ENCODE data around the gene STAC2. TPM values are rescaled to one million over a fixed set of nuclear protein-coding genes. Genes with fewer than 3 reads are reported as not detected.
"Not testable (repeated sequence)": the region's sequence is repeated elsewhere in the genome, so short reads cannot be mapped to it uniquely, and the experiment has no call there.

The STAC2 gene, protein sequence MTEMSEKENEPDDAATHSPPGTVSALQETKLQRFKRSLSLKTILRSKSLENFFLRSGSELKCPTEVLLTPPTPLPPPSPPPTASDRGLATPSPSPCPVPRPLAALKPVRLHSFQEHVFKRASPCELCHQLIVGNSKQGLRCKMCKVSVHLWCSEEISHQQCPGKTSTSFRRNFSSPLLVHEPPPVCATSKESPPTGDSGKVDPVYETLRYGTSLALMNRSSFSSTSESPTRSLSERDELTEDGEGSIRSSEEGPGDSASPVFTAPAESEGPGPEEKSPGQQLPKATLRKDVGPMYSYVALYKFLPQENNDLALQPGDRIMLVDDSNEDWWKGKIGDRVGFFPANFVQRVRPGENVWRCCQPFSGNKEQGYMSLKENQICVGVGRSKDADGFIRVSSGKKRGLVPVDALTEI
- polyA plus RNA-seq (ENCODE audit: insufficient read length in 4 of 4), result 1 to 10 TPM; 3.7 to 4.1 (median 3.8) TPM

DNA sequence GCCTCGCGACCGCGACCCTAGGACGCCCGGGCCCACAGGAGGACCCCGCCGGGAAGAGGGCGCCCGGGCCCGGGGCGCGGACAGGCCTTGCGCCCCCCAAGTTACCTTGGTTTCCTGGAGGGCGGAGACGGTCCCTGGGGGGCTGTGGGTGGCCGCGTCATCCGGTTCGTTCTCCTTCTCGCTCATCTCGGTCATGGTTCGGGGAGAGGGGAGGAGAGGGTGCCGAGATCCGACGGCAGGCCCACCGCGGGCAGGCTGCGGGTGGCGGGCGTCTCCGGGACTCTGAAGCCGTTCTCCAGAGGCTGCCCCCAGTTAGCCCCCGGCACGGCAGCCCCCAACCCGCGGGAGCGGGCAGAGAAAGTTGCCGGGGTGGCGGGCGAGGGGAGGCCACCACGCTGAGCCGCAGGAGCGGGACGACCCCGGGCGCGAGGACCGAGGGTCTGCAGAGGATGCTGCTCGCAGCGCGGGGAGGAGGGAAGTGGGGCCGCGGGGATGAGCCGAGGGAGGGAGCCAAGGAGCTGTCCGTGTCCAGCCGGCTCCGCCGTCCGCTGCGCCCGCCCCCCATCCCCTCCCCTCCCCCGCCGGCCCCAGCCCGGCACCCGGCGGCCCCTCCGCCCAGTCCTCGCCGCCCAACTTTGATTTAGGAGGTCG is at the start of gene STAC2:
Gene STAC2, minus strand, starts transcription at position 638 of the 651 bp plus-strand sequence. Its CDS starts 443 bp downstream, at position 195.
- no peak for DNase-seq (ENCODE audit: low read depth in 4 of 4, low spot score in 3 of 4)

DNA sequence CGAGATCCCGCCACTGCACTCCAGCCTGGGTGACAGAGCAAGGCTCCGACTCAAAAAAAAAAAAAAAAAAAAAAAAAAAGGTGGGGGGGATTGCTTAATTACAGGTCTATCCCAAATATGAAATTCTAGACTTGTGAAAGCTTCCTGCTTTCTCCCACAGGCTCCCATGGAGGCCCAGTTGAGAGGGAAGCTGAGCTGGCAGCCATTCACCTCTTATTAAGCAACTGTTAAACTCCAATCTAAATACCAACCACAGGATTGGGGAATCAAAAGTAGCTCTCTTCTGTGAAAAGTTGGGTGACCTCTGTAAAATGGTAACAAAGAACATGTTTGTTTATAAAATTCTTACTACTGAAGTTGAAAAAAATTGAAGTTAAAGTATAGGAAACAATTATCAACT is 45.8 kb upstream of the STAC2 start:
- DNase-seq (ENCODE audit: low read depth in 4 of 4, low spot score in 3 of 4), result no peak

DNA sequence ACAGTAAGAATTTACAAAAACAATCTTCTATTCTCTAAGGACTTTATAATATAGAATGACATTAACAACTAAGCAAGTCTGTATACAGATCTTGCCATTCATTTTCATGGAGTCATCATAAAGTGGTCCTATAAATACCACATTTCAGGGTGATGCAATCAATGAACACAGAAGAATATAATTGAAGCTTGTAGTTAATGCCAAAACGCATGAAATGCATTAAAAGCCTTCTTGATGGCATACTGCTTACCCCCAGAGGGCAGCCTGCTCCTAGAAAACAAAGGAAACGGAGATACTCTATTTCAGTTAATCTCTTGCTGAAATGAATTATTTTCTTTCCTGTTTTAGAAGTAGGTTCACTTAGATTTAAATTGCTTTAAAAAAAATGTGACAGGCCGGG is 45.2 kb upstream of the STAC2 start:
- DNase-seq (ENCODE audit: low read depth in 4 of 4, low spot score in 3 of 4), result no peak

DNA sequence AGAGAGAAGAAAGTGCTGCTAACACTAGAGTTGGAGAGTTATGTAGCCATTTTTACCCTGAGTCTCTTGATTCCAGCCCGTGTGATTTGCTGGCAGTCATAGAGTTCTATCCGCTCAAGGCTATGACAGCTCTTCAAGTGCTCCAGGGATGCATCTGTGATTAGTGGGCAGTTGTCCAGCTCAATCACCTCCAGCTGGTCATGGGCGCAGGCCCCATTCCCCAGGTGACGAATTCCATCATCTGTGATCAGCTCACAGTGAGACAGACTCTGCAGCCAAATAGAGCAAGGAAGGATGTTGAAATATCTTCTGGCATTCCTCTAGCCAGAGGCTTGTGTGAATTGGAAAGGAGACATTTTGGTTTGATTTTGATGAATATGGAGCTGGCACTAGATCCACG is 38.4 kb upstream of the STAC2 start:
- DNase-seq (ENCODE audit: low read depth in 4 of 4, low spot score in 3 of 4), result no peak

DNA sequence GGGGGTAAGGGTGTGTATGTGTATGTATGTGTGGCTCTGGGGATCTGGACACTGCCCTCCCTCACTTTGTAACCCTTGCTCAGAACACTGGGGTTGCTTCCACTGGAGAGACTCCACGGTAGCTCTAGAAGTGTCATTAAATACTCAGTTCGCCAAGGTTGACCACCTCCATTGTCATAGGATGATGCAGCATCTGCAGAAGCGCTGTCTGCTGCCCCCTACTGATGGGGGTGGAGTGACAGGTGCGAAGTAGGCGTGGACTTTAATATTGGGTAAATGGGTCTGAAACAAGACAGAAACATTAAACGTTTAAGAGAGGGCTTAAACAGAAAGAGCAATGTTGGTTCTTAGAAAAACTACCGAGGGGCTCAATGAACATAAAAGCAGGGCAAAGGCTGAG is 35.5 kb upstream of the STAC2 start:
- no peak for DNase-seq (ENCODE audit: low read depth in 4 of 4, low spot score in 3 of 4)

DNA sequence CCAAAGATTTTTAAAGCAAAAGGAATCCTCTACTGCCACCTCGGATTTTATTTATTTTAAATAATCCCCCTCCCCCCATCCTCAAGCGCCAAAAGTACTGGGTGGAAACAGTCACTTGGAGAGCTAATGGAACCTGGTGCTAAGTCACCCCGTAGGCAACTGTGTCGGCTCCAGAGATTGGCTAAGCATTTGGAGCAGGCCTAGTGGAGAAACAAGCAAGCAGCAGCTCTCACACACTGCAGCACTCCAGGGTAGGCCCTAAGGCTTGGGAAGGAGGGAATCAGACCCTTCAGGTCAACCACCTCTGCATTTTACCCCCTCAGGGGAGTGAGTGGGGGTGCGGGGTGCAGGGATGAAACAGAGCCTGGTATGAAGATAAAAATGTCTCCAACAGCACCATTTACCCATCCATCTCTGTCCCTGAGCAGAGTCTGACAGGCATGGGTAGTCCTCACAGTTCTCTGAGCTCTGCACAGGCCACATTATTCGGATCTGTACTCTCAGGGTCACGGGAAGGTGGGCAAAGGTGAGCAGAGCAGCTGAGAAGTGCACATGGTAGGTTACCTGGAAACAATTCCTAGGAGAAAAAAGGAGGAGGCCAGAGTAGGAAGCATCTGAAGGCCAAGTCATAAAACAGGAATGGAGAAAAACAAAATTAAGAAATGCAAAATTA is 27.2 kb upstream of the STAC2 start:
- DNase-seq (ENCODE audit: low read depth in 4 of 4, low spot score in 3 of 4), result no peak

DNA sequence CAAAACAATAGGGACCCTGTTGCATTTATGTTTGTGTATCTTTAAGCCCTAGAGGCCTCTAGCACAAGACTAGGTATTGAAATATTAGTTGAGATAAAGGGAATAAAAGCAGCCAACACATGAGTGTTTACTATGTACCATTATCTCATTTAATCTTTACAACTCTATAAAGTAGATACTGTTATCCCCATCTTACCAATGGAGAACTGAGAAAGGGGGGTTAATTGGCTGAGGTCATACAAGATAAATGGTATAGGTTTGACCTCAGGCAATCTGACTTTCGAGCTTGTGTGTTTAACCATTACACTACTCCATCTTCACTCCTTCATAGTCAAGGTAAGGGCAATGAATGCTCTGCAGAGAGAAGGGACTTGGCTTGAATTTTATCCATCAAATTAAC is 26.3 kb upstream of the STAC2 start:
- no peak for DNase-seq (ENCODE audit: low read depth in 4 of 4, low spot score in 3 of 4)

DNA sequence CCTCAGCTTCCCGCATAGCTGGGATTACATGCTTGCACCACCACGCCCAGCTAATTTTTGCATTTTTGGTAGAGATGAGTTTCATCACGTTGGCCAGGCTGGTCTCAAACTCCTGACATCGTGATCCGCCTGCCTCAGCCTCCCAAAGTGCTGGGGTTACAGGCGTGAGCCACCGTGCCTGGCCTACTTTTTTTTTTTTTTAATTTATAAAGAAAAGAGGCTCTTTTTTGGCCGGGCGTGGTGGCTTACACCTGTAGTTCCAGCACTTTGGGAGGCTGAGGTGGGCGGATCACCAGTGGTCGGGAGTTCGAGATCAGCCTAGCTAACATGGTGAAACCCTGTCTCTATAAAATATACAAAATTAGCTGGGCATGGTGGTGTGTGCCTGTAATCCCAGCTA is 24.3 kb upstream of the STAC2 start:
- DNase-seq (ENCODE audit: low read depth in 4 of 4, low spot score in 3 of 4), result not testable (repeated sequence)

DNA sequence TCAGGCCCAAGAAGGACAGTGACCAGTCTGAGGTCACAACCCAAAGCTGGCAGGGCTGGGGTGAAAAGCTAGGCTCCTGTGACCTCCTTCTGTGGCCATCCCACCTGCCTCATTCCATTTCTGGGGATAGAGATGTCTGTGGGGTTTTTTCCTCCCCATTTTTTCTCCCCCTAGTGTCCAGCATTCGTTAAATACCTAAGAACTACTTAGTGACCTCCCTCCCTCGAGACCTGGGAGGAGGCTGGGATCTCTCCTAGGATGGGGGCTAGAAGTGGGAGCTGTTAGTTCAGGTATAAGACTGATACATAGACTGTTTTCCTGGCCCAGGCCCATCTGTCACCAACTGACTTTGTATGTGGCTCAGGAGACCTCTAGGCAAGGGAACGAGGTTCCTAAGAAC is 20.5 kb upstream of the STAC2 start:
- no peak for DNase-seq (ENCODE audit: low read depth in 4 of 4, low spot score in 3 of 4)

DNA sequence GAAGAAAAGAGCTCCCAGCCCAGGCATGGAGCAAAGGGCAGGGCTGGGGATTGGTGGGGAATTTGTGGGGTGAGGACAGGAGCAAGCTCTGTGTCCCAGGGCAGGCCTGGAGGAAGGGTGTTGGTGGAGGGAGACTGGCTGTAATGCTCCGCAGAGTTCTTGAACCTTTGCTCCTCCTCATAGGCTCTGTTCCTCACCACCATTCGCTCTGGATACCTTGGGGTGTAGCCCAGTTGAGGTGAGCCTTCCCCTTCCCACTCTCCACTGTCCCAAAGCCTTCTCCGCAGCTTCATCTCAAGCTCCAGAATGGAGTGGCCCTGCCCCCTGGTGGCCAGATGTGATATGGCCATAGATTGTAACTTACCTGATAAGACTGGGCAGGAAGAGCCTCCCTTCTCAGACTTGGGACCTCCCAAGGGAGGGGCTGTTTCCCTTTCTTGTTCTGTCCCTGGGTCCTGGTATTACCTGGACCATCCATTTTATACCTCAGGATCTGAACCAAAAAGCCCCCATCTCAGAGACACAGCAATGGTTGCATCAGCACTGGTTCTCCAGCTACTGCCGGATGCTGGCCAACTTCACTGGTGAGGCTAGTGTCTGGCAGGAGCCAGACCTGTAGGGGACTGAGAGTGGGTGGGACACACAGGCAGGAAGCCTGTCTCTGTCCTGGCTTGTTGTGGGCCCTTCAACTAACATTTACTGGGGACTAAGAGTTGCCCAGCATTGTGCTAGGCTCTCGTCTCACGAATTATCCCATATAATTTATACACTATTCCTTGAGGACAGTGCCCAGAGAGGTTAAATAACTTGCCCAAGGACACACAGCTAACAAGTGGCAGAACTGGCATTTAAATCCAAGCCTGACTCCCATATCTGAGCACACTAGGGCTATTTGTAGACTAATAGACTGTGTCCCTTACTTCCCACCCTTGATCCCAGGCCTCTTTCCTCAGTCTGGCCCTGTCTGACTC is 19.1 kb upstream of the STAC2 start:
- DNase-seq (ENCODE audit: low read depth in 4 of 4, low spot score in 3 of 4), result peak; percentile 67 to 81 (median 78)

DNA sequence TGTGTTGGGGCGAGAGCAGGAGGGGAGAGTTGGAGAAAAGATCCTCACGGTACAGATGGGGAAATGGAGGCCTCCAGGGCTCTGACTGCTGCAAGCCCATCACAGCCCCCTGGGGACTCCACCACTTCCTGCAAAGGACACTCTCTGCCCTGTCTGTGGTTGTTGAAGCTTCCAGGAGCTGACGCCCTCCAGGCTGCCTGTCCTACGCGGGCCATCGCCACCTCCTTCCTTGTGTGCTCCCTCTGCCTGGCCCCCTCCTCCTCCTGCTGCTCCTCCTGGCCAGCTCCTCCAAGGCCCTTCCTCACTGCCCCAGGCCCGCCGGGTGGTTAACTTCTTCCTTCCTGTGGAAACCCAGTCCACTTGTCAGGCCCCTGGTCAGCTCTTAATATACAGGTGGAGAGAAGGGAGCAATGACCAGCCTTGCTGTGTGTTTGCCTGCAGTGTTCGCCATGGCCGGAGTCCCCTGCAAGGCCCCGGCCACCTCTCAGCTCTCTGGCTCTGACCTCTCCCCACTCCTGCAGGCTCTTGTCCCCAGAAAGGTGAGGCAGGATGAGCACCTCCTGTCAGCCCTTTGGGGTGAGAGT is 18.4 kb upstream of the STAC2 start:
- DNase-seq (ENCODE audit: low read depth in 4 of 4, low spot score in 3 of 4), result no peak

DNA sequence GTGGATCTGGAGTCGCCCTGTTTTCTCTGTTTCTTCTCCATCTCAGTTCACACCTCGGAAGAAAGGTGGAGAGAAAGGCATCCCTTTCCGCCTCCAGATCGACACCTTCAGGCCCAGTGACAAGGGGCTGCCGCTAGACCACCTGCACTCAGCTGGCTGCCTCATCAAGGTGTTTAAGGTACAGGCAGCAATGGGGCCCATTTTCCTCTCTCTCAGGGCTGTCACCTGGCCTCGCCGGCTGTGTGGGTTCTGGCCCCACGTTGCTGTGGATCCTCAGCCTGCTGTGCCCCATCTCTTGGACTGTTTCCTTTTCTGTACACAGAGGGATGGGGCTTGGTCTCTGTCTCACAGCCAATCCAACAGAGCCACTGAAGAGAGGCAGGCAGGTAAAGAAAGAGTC is 17.4 kb upstream of the STAC2 start:
- no peak for DNase-seq (ENCODE audit: low read depth in 4 of 4, low spot score in 3 of 4)

DNA sequence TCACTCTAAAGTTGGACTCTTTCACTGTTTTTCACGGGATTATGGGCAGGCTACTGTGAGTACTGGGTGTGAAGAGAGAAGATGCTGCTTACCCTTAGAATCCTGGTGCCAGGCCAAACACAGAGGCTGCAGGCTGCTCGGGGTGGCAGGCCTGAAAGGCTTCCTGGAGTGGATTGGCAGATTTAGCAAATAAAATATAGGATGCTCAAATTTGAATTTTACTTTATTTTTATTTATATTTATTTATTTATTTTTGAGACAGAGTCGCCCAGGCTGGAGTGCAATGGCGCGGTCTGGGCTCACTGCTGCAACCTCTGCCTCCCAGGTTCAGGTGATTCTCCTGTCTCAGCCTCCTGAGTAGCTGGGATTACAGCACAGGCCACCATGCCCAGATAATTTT is 14.9 kb upstream of the STAC2 start:
- DNase-seq (ENCODE audit: low read depth in 4 of 4, low spot score in 3 of 4), result no peak

DNA sequence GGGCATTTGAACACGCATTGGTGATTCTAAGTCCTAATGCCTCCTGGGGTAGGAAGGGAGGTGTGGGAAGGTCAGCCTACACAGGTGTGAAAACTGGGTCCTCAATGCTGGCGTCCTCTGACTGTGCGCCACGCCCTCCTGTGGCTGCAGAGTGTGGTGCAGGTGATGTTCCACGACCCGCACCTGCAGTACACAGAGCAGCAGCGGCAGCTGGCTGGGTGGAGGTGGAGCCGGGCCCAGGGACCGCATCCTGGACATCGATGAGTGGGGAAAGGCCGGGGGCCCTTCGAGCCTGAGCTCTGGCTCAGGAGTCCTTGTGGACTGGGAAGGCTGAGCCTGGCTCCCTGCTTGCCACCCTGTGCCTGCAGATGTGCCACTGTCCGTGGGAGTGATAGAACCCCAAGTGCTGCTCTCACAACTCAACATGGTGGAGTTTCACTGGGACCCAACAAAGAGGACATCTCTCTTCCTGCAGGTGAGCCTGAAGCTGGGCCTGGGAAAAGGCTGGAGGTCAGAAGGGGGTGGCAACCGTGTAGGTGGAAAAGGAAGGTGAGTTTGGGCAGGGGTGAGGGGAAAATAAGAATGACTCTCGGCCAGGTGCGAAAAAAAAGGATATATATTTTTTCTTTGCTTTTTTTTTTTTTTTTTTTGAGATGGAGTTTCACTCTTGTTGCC is 14.0 kb upstream of the STAC2 start:
- DNase-seq (ENCODE audit: low read depth in 4 of 4, low spot score in 3 of 4), result no peak

DNA sequence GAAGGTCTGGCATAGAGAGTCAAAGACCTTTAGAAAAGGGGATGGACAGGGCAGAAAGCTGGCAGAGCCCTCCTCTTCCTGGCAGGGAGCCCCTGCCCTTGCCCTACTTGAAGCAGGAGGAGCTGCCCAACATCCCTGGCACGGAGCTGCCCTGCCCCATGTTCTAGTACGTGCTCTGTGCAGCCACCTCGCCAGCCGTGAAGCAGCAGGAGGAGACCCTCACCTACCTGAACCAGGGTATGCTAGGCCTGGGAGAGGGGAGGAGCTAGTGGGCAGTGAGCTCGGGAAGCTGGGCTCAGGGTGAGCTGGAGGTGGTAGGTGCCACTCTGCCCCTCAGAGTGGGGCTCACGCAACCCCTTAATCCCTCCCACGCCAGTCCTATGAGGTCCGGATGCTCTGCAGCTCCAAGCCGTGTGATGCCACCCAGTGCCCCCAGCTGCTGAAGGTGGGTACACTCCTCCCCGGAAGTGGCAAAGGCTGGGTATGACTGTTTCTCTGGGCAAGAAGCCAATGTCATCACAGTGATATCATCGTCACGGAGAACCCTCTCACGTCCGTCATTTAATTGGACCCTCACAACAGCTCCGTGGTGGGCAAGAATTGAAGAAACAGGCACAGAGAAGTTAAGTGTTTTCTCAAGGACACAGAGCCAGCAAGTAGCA is 12.7 kb upstream of the STAC2 start:
- no peak for DNase-seq (ENCODE audit: low read depth in 4 of 4, low spot score in 3 of 4)

DNA sequence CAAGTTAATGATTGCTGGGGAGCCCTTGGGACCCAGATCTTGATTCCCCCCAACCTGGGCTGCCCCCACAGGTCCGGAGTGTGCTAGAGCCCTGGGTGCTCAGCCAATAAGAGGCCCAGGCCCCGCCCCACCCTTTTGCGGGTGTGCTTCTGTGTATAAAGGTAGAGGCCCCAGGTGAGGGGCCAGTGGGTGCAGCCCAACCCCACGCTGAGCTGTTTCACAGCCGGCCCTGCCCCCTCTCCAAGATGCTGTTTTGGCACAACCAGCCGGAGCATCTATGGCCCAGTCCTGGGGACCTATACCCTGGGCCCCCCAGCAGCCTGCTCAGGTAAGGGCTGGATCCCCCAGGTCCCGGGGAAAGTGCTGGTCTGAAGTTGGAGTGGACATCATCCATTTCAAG is 11.8 kb upstream of the STAC2 start:
- no peak for DNase-seq (ENCODE audit: low read depth in 4 of 4, low spot score in 3 of 4)

DNA sequence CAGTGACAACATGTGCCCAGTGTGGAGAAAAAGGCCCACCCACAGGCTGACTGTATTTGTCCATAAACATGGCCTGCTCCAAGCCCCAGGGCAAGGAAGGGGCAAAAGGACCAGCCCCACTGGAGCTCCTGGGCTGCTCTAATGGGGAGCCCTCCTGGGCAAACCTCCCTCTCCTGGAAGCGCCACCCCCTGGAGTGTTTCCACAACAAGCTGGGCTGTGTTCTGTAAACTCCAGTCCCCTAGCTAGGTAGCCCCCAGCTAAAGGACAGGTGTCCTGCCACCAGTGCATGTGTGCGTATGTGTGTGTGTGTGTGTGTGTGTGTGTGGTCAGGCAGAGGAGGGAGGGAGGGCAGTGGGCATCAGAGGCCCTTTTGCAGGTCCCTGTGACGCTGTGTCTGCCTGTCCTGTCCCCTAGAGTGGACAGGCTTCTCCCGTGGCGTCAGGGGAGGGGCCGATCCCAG is 11.3 kb upstream of the STAC2 start:
- DNase-seq (ENCODE audit: low read depth in 4 of 4, low spot score in 3 of 4), result no peak

DNA sequence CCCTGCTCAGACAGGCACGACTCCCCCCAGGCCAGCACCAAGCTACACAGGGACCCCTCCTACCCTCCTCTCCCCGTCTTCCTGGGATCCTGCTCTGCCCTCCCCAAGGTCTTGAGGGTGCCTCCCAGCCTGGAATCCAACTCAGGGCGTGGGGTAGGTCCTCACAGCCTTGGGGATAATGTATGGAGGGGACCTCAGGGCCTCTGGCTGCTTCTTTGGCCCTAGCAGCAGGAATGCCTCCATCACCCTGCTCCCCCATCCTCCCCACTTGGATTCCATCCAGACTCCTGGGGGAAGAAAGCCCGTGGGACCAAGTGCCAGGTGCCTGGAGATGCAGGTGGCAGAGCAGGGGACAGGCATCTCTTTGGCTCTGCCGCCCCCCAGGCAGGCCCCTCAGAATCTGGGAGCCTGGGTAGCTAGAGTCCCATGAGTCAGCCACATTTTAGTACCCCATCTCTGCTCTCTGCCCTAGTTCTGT is 10.7 kb upstream of the STAC2 start:
- DNase-seq (ENCODE audit: low read depth in 4 of 4, low spot score in 3 of 4), result no peak
